ENCODE measurements around the gene TYMS.
A peak's percentile ranks its signal among the peaks of the same experiment; 100 is the strongest.

The TYMS gene

DNA sequence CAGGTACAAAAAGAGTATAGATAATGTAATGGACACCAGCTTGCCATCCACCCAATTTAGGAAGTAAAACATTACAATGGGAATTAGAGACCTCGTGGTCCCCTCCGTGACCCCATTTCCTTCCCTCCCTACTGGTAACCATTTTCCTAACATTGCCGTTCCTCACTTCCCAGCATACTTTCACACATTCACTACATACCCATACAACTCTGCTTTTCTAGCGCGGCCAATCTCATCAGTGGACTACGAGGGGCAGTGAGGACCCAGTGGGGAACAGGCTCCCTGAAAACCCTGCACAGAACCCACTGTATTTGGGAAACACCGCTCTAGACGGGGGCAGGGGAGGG is 53.8 kb downstream of the TYMS start:
- no peak for DNase-seq (ENCODE audit: low spot score)
- no peak for FAIRE-seq

- DNase-seq (ENCODE audit: low spot score) (peak; percentile 67), FAIRE-seq (peak; percentile 20)
These were observed 54.4 kb downstream of the TYMS start for GRCh38 chr18:711657-712400.

DNA sequence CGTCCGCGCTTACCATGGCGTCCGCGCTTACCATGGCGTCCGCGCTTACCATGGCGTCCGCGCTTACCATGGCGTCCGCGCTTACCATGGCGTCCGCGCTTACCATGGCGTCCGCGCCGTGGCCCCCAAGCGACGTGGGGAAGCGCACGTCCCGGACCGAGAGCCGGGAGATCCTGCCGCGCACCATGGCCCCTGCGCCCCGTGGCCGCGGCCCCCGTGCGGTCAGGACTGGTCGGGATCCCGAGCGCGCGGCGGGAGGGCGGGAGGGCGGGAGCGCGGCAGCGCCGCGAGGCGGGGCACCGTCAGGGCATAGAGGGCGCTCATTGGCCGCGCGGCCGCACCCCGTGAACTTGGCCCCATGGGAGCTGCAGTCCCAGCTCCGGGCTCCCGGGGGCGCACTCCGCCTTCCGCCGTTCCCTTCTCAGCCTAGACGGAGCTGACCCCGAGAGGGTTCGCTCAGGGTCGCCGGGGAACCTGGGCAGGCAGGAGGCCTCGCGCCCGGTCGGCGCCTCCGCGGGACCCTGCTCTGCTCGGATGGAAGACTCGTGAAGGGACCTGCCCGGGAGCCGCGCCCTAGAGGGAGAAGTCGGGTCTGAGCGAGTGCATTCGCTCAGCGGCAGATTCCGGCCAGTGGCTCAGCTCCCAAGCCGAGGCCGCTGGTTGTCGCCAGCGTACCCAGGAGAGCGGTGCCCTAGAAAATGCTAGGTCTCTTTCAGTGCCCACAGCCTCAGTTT is 55.1 kb downstream of the TYMS start, which contains the start of gene ENOSF1:
Gene ENOSF1 (minus strand): TSS at position 230 of the 734 bp plus-strand sequence. CDS start 43 bp downstream, at position 187.
- DNase-seq (ENCODE audit: low spot score) = peak; percentile 54
- FAIRE-seq = no peak

DNA sequence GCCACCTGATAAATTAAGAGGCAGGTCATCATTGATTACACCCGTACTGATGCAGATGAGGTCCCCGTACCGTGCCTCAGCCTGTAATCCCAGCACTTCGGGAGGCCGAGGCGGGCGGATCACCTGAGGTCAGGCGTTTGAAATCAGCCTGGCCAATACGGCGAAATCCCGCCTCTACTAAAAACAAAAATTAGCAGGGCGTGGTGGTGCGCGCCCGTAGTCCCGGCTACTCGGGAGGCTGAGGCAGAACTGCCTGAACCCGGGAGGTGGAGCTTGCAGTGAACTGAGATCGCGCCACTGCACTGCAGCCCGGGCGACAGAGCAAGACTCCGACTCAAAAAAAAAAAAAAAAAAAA is 55.7 kb downstream of the TYMS start:
- no peak for FAIRE-seq
- no peak for DNase-seq (ENCODE audit: low spot score)

DNA sequence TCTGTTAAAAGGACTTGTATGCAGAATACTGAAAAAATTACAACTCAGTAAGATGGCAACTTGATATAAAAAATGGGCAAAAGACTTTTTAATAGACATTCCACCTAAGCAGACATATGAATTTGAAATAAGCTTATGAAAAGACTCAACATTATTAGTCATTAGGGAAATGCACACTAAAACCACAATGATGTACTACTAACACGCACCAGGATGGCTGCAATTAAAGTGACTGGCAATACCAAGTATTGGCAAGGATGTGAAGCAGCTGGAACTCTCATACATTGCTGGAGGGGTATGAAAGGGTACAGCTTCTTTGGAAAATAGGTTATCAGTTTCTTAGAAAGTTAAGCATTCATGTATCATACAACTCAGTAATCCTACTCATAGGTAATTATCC is 58.2 kb downstream of the TYMS start:
- no peak for FAIRE-seq
- no peak for DNase-seq (ENCODE audit: low spot score)

DNA sequence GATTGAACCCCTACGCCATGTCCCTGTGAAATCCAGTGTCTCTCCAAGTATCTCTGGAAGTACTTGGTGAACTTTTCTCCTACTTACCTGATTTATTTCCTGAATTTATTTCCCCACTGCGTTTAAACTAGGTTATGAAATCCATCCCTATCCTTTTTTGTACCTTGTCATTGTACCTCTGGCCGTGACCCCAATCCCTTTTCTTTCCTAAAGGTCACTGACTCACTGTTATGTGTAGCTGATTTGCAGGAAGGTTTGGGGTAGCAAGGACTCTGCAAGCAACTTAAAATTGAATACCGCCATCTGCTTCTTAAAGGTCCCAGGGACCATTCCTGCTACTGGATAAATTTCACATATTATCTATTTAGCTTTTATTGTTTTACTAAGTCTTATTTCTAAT is 59.5 kb downstream of the TYMS start:
- DNase-seq (ENCODE audit: low spot score) = no peak
- no peak for FAIRE-seq
